Measurements from ENCODE around the gene POLR3B.

- TF ChIP-seq PRPF4 (IDR thresholded peaks at IDR 0.05; ENCODE audit: low read depth, low read length, poor library complexity, severe bottlenecking), result no peak
- TF ChIP-seq SP140L (CRISPR knock-in tag; IDR thresholded peaks at IDR 0.05; ENCODE audit: borderline replicate concordance), result no peak
- TF ChIP-seq EZH2 (conservative IDR thresholded peaks at IDR 0.05; ENCODE audit: low read depth, low read length), result no peak
- TF ChIP-seq ZNF292 (CRISPR knock-in tag; IDR thresholded peaks at IDR 0.05; ENCODE audit: borderline replicate concordance, low read depth), result no peak
- no peak for TF ChIP-seq SNAI1 (CRISPR knock-in tag; IDR thresholded peaks at IDR 0.05; ENCODE audit: borderline replicate concordance)
- no peak for TF ChIP-seq ZNF639 (CRISPR knock-in tag; conservative IDR thresholded peaks at IDR 0.05)
- no peak for TF ChIP-seq ZNF512 (CRISPR knock-in tag; IDR thresholded peaks at IDR 0.05)
- TF ChIP-seq POLR2AphosphoS5 (IDR thresholded peaks at IDR 0.05; ENCODE audit: low read depth, low read length), result no peak
- TF ChIP-seq ZNF773 (CRISPR knock-in tag; IDR thresholded peaks at IDR 0.05; ENCODE audit: borderline replicate concordance), result no peak
- no peak for TF ChIP-seq ZNF263 (CRISPR knock-in tag; IDR thresholded peaks at IDR 0.05)
Observed at GRCh38 chr12:106452309-106452708, 94.8 kb downstream of the POLR3B start.
